OCI-LY7 (cell line): Measurements from ENCODE around the gene LRP3. TPM values are rescaled to one million over a fixed set of nuclear protein-coding genes. Genes with fewer than 3 reads are reported as not detected.

Source experiments
- BruUV-seq: library from RNA; stranded (reverse); fragments of 400-500 nt; replicated peaks from 2 replicates; lab custom pipeline; 2021; lab: Mats Ljungman, UMichigan
- CTCF ChIA-PET: fragments of 300-600 bp; sonication (Branson Sonifier 250); formaldehyde crosslinking; loops from one replicate; lab custom pipeline; 2022; ENCODE audit warnings: antibody characterized with exemption; ENCODE audit not compliant: unreplicated experiment; lab: Charles Lee
- POLR2A ChIA-PET: fragments of 300-600 bp; sonication (Branson Sonifier 250); formaldehyde crosslinking; loops from one replicate; lab custom pipeline; 2022; ENCODE audit warnings: antibody characterized with exemption; lab: Charles Lee
- DNase-seq: peaks from one replicate; pipeline ENCODE4 v3.0.0-alpha.2; 2015; ENCODE audit warnings: low spot score
- H2AFZ ChIP-seq: fragments of 200-600 bp; sonication (generic), shearing (Covaris generic); 2 replicates; pipeline ENCODE4 v1.6.1; 2014; ENCODE audit warnings: mild to moderate bottlenecking, antibody characterized with exemption, low read length, moderate library complexity
- H3K27ac ChIP-seq: fragments of 200-600 bp; sonication (generic); 2 replicates; pipeline ENCODE4 v1.5.1; 2014; ENCODE audit warnings: mixed run types, low read depth, mild to moderate bottlenecking, moderate library complexity, low read length, inconsistent platforms; ENCODE audit not compliant: poor library complexity, severe bottlenecking
- H3K36me3 ChIP-seq: fragments of 200-600 bp; sonication (generic); 2 replicates; pipeline ENCODE4 v1.6.1; 2014; ENCODE audit warnings: mild to moderate bottlenecking, antibody characterized with exemption, low read length, moderate library complexity, mixed read lengths; ENCODE audit not compliant: insufficient read depth
- H3K4me1 ChIP-seq: fragments of 200-600 bp; sonication (generic); 2 replicates; pipeline ENCODE4 v1.5.1; 2014; ENCODE audit warnings: mild to moderate bottlenecking, low read length; ENCODE audit not compliant: insufficient read depth, poor library complexity, severe bottlenecking
- H3K4me2 ChIP-seq: fragments of 200-600 bp; sonication (generic); 2 replicates; pipeline ENCODE4 v1.6.1; 2014; ENCODE audit warnings: mild to moderate bottlenecking, low read length
- H3K4me3 ChIP-seq: fragments of 200-600 bp; sonication (generic); 2 replicates; pipeline ENCODE4 v1.5.1; 2014; ENCODE audit warnings: mild to moderate bottlenecking, low read depth, low read length; ENCODE audit not compliant: poor library complexity, severe bottlenecking
- H3K79me2 ChIP-seq: fragments of 200-600 bp; sonication (generic); 2 replicates; pipeline ENCODE4 v1.6.1; 2016; ENCODE audit warnings: low read depth, mild to moderate bottlenecking, low read length, moderate library complexity, mixed read lengths; ENCODE audit not compliant: insufficient read depth
- H3K9me2 ChIP-seq: fragments of 200-600 bp; sonication (generic); 2 replicates; pipeline ENCODE4 v1.6.1; 2016; ENCODE audit warnings: mild to moderate bottlenecking, low read length, mixed read lengths; ENCODE audit not compliant: insufficient read depth
- H3K9me3 ChIP-seq: fragments of 200-600 bp; sonication (generic); 2 replicates; pipeline ENCODE4 v1.6.1; 2014; ENCODE audit warnings: mild to moderate bottlenecking, mixed run types, low read length, mixed read lengths
- H4K20me1 ChIP-seq: fragments of 200-600 bp; sonication (generic); 2 replicates; pipeline ENCODE4 v1.6.1; 2014; ENCODE audit warnings: mild to moderate bottlenecking, antibody characterized with exemption, low read length, moderate library complexity, mixed read lengths; ENCODE audit not compliant: insufficient read depth
- EZH2phosphoT487 ChIP-seq: fragments of 200-600 bp; sonication (generic); IDR thresholded peaks from 2 replicates; pipeline ENCODE4 v1.6.1; 2018; ENCODE audit warnings: low read depth, borderline replicate concordance, mild to moderate bottlenecking, mixed run types, antibody characterized with exemption, low read length, moderate library complexity, mixed read lengths
- intact Hi-C: fragments of 100-400 bp; cut with micrococcal nuclease; formaldehyde crosslinking; loops from one replicate; pipeline ENCODE4 v1.10.0; 2022; ENCODE audit not compliant: unreplicated experiment
- total RNA-seq, 2 experiments: library from RNA; depleted of rRNA in 1 of 2; stranded (reverse); fragments of >200 nt in 1 of 2; shearing (Covaris generic) in 1 of 2; gene quantifications; 2 replicates each; pipeline ENCODE4 v1.2.3, GENCODE V29; 2014 to 2022
- TF ChIP-seq, protein P1 (sequence below): fragments of 200-600 bp; sonication (generic); conservative IDR thresholded peaks from 2 replicates; pipeline ENCODE4 v1.5.1; 2014; ENCODE audit warnings: mild to moderate bottlenecking, antibody characterized with exemption, low read length, moderate library complexity, mixed read lengths

Gene LRP3
- total RNA-seq, 2 experiments from 2014 or later = not detected

DNA sequence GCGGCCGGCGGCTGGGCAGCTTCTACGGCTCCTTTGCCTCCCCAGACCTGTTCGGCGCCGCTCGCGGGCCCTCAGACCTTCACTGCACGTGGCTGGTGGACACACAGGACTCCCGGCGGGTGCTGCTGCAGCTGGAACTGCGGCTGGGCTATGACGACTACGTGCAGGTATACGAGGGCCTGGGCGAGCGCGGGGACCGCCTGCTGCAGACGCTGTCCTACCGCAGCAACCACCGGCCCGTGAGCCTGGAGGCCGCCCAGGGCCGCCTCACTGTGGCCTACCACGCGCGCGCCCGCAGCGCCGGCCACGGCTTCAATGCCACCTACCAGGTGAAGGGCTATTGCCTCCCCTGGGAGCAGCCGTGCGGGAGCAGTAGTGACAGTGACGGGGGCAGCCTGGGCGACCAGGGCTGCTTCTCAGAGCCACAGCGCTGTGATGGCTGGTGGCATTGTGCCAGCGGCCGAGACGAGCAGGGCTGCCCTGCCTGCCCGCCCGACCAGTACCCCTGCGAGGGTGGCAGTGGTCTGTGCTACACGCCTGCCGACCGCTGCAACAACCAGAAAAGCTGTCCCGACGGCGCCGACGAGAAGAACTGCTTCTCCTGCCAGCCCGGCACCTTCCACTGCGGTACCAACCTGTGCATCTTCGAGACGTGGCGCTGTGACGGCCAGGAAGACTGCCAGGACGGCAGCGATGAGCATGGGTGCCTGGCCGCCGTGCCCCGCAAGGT is 11.6 kb downstream of the LRP3 start:
- no peaks in the 10 kb centered on the region for H3K4me1 ChIP-seq
- ChIA-PET POLR2A (no interaction called here), CTCF (no interaction called here)
- H3K9me2 ChIP-seq = no peaks in the 10 kb centered on the region
- no TSS peak for BruUV-seq
- H3K27ac ChIP-seq = no peak overlapping the region
- no peak for TF ChIP-seq EZH2phosphoT487
- TF ChIP-seq, protein P1, sequence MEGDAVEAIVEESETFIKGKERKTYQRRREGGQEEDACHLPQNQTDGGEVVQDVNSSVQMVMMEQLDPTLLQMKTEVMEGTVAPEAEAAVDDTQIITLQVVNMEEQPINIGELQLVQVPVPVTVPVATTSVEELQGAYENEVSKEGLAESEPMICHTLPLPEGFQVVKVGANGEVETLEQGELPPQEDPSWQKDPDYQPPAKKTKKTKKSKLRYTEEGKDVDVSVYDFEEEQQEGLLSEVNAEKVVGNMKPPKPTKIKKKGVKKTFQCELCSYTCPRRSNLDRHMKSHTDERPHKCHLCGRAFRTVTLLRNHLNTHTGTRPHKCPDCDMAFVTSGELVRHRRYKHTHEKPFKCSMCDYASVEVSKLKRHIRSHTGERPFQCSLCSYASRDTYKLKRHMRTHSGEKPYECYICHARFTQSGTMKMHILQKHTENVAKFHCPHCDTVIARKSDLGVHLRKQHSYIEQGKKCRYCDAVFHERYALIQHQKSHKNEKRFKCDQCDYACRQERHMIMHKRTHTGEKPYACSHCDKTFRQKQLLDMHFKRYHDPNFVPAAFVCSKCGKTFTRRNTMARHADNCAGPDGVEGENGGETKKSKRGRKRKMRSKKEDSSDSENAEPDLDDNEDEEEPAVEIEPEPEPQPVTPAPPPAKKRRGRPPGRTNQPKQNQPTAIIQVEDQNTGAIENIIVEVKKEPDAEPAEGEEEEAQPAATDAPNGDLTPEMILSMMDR = no peak
- H3K4me2 ChIP-seq = no peak overlapping the region
- H3K4me3 ChIP-seq = no peak overlapping the region
- no peaks in the 10 kb centered on the region for H4K20me1 ChIP-seq
- H3K9me3 ChIP-seq = no peaks in the 10 kb centered on the region
- DNase-seq = no peak
- intact Hi-C loops = no loop called here
- H3K79me2 ChIP-seq = no peaks in the 10 kb centered on the region
- H2AFZ ChIP-seq = no peak overlapping the region
- no peaks in the 10 kb centered on the region for H3K36me3 ChIP-seq

DNA sequence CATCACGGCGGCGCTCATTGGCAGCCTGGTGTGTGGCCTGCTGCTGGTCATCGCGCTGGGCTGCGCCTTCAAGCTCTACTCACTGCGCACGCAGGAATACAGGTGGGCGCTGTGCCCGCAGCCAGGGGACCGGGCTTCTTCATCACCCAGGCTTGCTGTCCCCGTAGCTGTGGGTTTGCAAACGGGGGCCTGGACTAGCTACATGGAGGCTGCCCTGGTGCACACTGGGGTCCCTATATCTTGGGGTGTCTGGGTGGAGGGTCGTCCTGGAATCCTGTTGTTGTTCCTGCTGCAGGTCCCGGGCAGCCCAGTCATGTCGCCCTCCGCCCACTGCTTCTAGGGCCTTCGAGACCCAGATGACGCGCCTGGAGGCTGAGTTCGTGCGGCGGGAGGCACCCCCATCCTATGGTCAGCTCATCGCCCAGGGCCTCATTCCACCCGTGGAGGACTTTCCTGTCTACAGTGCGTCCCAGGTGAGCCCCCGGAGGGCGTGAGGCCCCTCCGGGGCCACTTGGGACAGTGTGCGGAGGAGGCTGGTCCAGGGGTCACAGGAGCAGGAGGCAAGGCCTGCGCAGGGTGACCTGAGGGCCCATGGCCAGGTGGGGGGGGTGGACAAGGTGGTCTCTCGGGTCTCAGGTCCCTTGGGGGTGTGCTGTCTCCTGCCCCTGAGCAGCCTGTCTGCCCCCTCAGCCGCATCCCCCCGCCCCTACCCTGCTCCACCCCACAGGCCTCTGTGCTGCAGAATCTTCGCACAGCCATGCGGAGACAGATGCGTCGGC is 12.3 kb downstream of the LRP3 start:
- Histone ChIP-seq H3K9me3 (no peaks in the 10 kb centered on the region), H3K9me2 (no peaks in the 10 kb centered on the region), H4K20me1 (no peaks in the 10 kb centered on the region), H3K27ac (no peak overlapping the region), H3K4me3 (no peak overlapping the region), H3K4me1 (no peaks in the 10 kb centered on the region), H3K36me3 (no peaks in the 10 kb centered on the region), H3K79me2 (no peaks in the 10 kb centered on the region), H2AFZ (no peak overlapping the region), H3K4me2 (no peak overlapping the region)
- no TSS peak for BruUV-seq
- DNase-seq = no peak
- ChIA-PET CTCF (no interaction called here), POLR2A (no interaction called here)
- no peak for TF ChIP-seq EZH2phosphoT487
- TF ChIP-seq, protein P1 = no peak
- intact Hi-C loops = no loop called here

DNA sequence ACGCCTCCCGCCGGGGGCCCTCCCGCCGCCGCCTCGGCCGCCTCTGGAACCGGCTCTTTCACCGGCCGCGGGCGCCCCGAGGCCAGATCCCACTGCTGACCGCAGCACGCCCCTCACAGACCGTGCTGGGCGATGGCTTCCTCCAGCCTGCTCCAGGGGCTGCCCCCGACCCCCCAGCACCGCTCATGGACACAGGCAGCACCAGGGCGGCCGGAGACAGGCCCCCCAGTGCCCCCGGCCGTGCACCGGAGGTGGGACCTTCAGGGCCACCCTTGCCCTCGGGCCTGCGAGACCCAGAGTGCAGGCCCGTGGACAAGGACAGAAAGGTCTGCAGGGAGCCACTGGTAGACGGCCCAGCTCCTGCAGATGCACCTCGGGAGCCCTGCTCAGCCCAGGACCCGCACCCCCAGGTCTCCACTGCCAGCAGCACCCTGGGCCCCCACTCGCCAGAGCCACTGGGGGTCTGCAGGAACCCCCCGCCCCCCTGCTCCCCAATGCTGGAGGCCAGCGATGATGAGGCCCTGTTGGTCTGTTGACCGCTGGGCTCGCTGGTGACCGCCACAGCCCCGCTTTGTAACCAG is 13.0 kb downstream of the LRP3 start:
- H2AFZ ChIP-seq = no peak overlapping the region
- intact Hi-C loops = no loop called here
- no peak overlapping the region for H3K4me2 ChIP-seq
- no peaks in the 10 kb centered on the region for H3K9me3 ChIP-seq
- no peaks in the 10 kb centered on the region for H3K9me2 ChIP-seq
- no peaks in the 10 kb centered on the region for H3K36me3 ChIP-seq
- CTCF ChIA-PET = no interaction called here
- no peak overlapping the region for H3K27ac ChIP-seq
- no peak for TF ChIP-seq EZH2phosphoT487
- TF ChIP-seq, protein P1 = no peak
- H3K4me1 ChIP-seq = no peaks in the 10 kb centered on the region
- H4K20me1 ChIP-seq = no peaks in the 10 kb centered on the region
- BruUV-seq = no TSS peak
- no peaks in the 10 kb centered on the region for H3K79me2 ChIP-seq
- no peak overlapping the region for H3K4me3 ChIP-seq
- DNase-seq = no peak
- POLR2A ChIA-PET = no interaction called here
